ENCODE measurements around the gene ROR2.

GRCh38 chr9:91868732-91869391, 81.2 kb downstream of the ROR2 start:
- TF ChIP-seq POLR2AphosphoS5 (IDR thresholded peaks at IDR 0.05; ENCODE audit: low read depth, low read length) (no peak), CTCF (IDR thresholded peaks at IDR 0.05) (no peak), SIN3A (IDR thresholded peaks at IDR 0.05; ENCODE audit: borderline replicate concordance, insufficient read depth, low read depth, low read length) (no peak), REST (IDR thresholded peaks at IDR 0.05; ENCODE audit: insufficient read depth in 1 of 2, low read depth in 2 of 2, low read length in 1 of 2) (no peak), TCF7L2 (IDR thresholded peaks at IDR 0.05; ENCODE audit: low read depth, low read length) (no peak)

Data from Panc1 (cell line).